Right cardiac atrium (tissue), 5 donors: ENCODE results near the gene TNIP1. TPM values are rescaled to one million over a fixed set of nuclear protein-coding genes. Genes with fewer than 3 reads are reported as not detected.

Experiments used
- ATAC-seq, 2 donors: fragments of 200-7000 bp; cut with Tn5 transposase; one replicate each; pipeline versions ENCODE4 v1.8.0 to v1.9.1; 2020; ENCODE audit warnings: moderate library complexity in 2 of 2, mild to moderate bottlenecking in 1 of 2
- DNase-seq, 3 donors: peaks; one replicate each; pipeline ENCODE4 v3.0.0-alpha.2; 2020
- H3K27ac ChIP-seq: one replicate; pipeline ENCODE4 v1.5.1; 2013; ENCODE audit warnings: mild to moderate bottlenecking, low read length, control low read depth, moderate library complexity
- H3K27me3 ChIP-seq: one replicate; pipeline ENCODE4 v1.6.1; 2013; ENCODE audit not compliant: control insufficient read depth, insufficient read depth
- H3K4me1 ChIP-seq: one replicate; pipeline ENCODE4 v1.6.1; 2013; ENCODE audit warnings: low read length; ENCODE audit not compliant: control insufficient read depth, insufficient read depth
- H3K4me3 ChIP-seq: one replicate; pipeline ENCODE4 v1.5.1; 2013; ENCODE audit warnings: low read length, control low read depth
- H3K9me3 ChIP-seq: one replicate; pipeline ENCODE4 v1.6.1; 2013; ENCODE audit warnings: low read length; ENCODE audit not compliant: control insufficient read depth
- WGBS: extraction: QIAGEN DNeasy Blood & Tissue Kit; methylation state at CpG from one replicate; pipeline ENCODE4 v1.1.7; 2013; 5-methylcytosine and 5-hydroxymethylcytosine counted together
- intact Hi-C, 4 donors: fragments of 100-400 bp; cut with DNase I; formaldehyde crosslinking; loops; one replicate each; pipeline versions ENCODE4 v1.11.0 to v1.14.0; 2022 to 2023
- polyA plus RNA-seq: library from polyadenylated mRNA; stranded (reverse); fragments of 200-250 nt; gene quantifications from one replicate; pipeline ENCODE4 v1.2.3, GENCODE V29; 2013
- total RNA-seq, 4 donors: library from RNA; stranded (reverse); fragmentation: NEBNext Ultra II Directional; extraction: Animal tissue kit (Norgen Biotek cat#: 25700); gene quantifications; one replicate each; pipeline ENCODE4 v1.2.1, GENCODE V29; 2021
- donor health status: healthy with polysubstance abuse.
- donor health status: DM: no; HTN: yes; CAD: no.
- donor health status: DM: no; HTN: no; CAD: no.
- donor health status: DM: no; HTN: yes; CAD: no; lungs with severe emphysema.
- donor health status: DM: yes; HTN: yes; CAD: no.

The TNIP1 gene
- total and polyA plus RNA-seq, 5 donors, result 71.5 to 98.2 (median 77.5) TPM

GRCh38 chr5:151121095-151121494 is 40.3 kb upstream of the TNIP1 start:
- no peak for ATAC-seq
- intact Hi-C loops, result loop anchor here in 1 of 4 donors (5.0 to 10.0 kb wide), 2 partner anchors 36 to 114 kb away; partner anchors contain the start of gene ANXA6
- Histone ChIP-seq H3K27me3 (no peaks in the 10 kb centered on the region), H3K27ac (no peak overlapping the region), H3K9me3 (no peaks in the 10 kb centered on the region), H3K4me1 (no peaks in the 10 kb centered on the region), H3K4me3 (no peak overlapping the region)
- 96% methylated on average over 2 of the region's 2 CpGs for WGBS
- DNase-seq, result no peak

GRCh38 chr5:151118913-151119575 is 38.2 kb upstream of the TNIP1 start:
- DNase-seq, result no peak
- no peaks in the 10 kb centered on the region for H3K27me3 ChIP-seq
- H3K9me3 ChIP-seq, result no peaks in the 10 kb centered on the region
- no peak overlapping the region for H3K4me3 ChIP-seq
- WGBS, result 87% methylated on average over 7 of the region's 7 CpGs
- H3K27ac ChIP-seq, result no peak overlapping the region
- ATAC-seq, result no peak
- intact Hi-C loops, result loop anchor here in 2 of 4 donors (5.0 kb wide), 1 partner anchor 117 kb away; no protein-coding TSS in a partner anchor
- H3K4me1 ChIP-seq, result no peaks in the 10 kb centered on the region

GRCh38 chr5:151115272-151115905 is 34.6 kb upstream of the TNIP1 start:
- 5% methylated on average over 7 of the region's 7 CpGs for WGBS

GRCh38 chr5:151113651-151114050 is 32.8 kb upstream of the TNIP1 start:
- DNase-seq, result no peak
- intact Hi-C loops, result loop anchor here in 3 of 4 donors (2.0 to 5.0 kb wide), 4 partner anchors 61 to 111 kb away; no protein-coding TSS in a partner anchor
- no peak for ATAC-seq
- Histone ChIP-seq H3K27ac (no peak overlapping the region), H3K4me3 (no peak overlapping the region), H3K4me1 (peaks cover 4% of the 10 kb centered on the region), H3K27me3 (no peaks in the 10 kb centered on the region), H3K9me3 (no peaks in the 10 kb centered on the region)
- 72% methylated on average over 3 of the region's 3 CpGs for WGBS

More at GRCh38 chr5:151115272-151115905, 34.6 kb upstream of the TNIP1 start:
- no peaks in the 10 kb centered on the region for H3K27me3 ChIP-seq
- ATAC-seq (peak; percentile 61 to 65), DNase-seq (peak; percentile 76 to 91 (median 87))
- H3K4me3 ChIP-seq, result no peak overlapping the region
- H3K4me1 ChIP-seq, result no peaks in the 10 kb centered on the region
- peak overlapping the region; percentile 6 for H3K27ac ChIP-seq
- no peaks in the 10 kb centered on the region for H3K9me3 ChIP-seq
- intact Hi-C loops, result loop anchor here (2.0 to 5.0 kb wide), 4 partner anchors 63 to 113 kb away; no protein-coding TSS in a partner anchor

- Histone ChIP-seq H3K4me1 (peaks cover 13% of the 10 kb centered on the region), H3K9me3 (no peaks in the 10 kb centered on the region), H3K27me3 (no peaks in the 10 kb centered on the region), H3K27ac (peak overlapping the region; percentile 49), H3K4me3 (no peak overlapping the region)
- ATAC-seq, result no peak
- DNase-seq, result no peak
- WGBS, result 97% methylated on average over 3 of the region's 3 CpGs
- intact Hi-C loops, result loop anchor here in 1 of 4 donors (5.0 kb wide), 1 partner anchor 109 kb away; no protein-coding TSS in a partner anchor
Observed at GRCh38 chr5:151110992-151111391, 30.2 kb upstream of the TNIP1 start.

GRCh38 chr5:151110122-151110681 is 29.4 kb upstream of the TNIP1 start:
- WGBS, result 74% methylated on average over 11 of the region's 11 CpGs
- intact Hi-C loops, result loop anchor here in 1 of 4 donors (5.0 kb wide), 1 partner anchor 108 kb away; no protein-coding TSS in a partner anchor
- peak in 1 of 2 donors; percentile 22 for ATAC-seq

GRCh38 chr5:151108566-151108965 is 27.7 kb upstream of the TNIP1 start:
- intact Hi-C loops, result no loop called here
- DNase-seq, result peak; percentile 47 to 73 (median 71)
- H3K4me1 ChIP-seq, result peaks cover 13% of the 10 kb centered on the region
- no peaks in the 10 kb centered on the region for H3K27me3 ChIP-seq
- H3K27ac ChIP-seq, result peak overlapping the region; percentile 76
- no peaks in the 10 kb centered on the region for H3K9me3 ChIP-seq
- H3K4me3 ChIP-seq, result no peak overlapping the region
- 39% methylated on average over 8 of the region's 8 CpGs for WGBS
- ATAC-seq, result peak; percentile 15

More at GRCh38 chr5:151110122-151110681, 29.4 kb upstream of the TNIP1 start:
- peak in 1 of 3 donors; percentile 56 for DNase-seq
- Histone ChIP-seq H3K4me3 (no peak overlapping the region), H3K27ac (peak overlapping the region; percentile 49), H3K9me3 (no peaks in the 10 kb centered on the region), H3K4me1 (peaks cover 13% of the 10 kb centered on the region), H3K27me3 (no peaks in the 10 kb centered on the region)

- H3K27ac ChIP-seq, result peak overlapping the region; percentile 76
- intact Hi-C loops, result no loop called here
- WGBS, result 64% methylated on average over 11 of the region's 11 CpGs
- peak; percentile 67 to 70 for ATAC-seq
- DNase-seq, result peak; percentile 68 to 84 (median 81)
- no peak overlapping the region for H3K4me3 ChIP-seq
- no peaks in the 10 kb centered on the region for H3K27me3 ChIP-seq
- peaks cover 13% of the 10 kb centered on the region for H3K4me1 ChIP-seq
- no peaks in the 10 kb centered on the region for H3K9me3 ChIP-seq
Observed at GRCh38 chr5:151107738-151108520, 27.1 kb upstream of the TNIP1 start.

- no peak for ATAC-seq
- intact Hi-C loops, result no loop called here
- H3K27me3 ChIP-seq, result no peaks in the 10 kb centered on the region
Observed at GRCh38 chr5:151107084-151107483, 26.2 kb upstream of the TNIP1 start.

GRCh38 chr5:151106509-151106908 is 25.7 kb upstream of the TNIP1 start:
- WGBS, result 91% methylated on average over 2 of the region's 2 CpGs
- Histone ChIP-seq H3K27me3 (no peaks in the 10 kb centered on the region), H3K27ac (no peak overlapping the region), H3K4me1 (peaks cover 18% of the 10 kb centered on the region), H3K4me3 (no peak overlapping the region), H3K9me3 (no peaks in the 10 kb centered on the region)
- DNase-seq (no peak), ATAC-seq (no peak)
- intact Hi-C loops, result no loop called here

More at GRCh38 chr5:151107084-151107483, 26.2 kb upstream of the TNIP1 start:
- Histone ChIP-seq H3K27ac (no peak overlapping the region), H3K9me3 (no peaks in the 10 kb centered on the region), H3K4me3 (no peak overlapping the region), H3K4me1 (peaks cover 13% of the 10 kb centered on the region)
- 85% methylated on average over 7 of the region's 7 CpGs for WGBS
- no peak for DNase-seq
